MM.1S (cell line): ENCODE measurements around the gene GIPC3.
"Not testable (repeated sequence)": the region's sequence is repeated elsewhere in the genome, so short reads cannot be mapped to it uniquely, and the experiment has no call there.

ENCODE experiments used
- DNase-seq: peaks from one replicate; pipeline ENCODE4 v3.0.0-alpha.2; 2015
- H2AFZ ChIP-seq: fragments of 300-600 bp; sonication (generic); 2 replicates; pipeline ENCODE4 v1.6.0; 2016; ENCODE audit warnings: antibody characterized with exemption, low read length
- H3F3A ChIP-seq: fragments of 300-600 bp; sonication (generic); 2 replicates; pipeline ENCODE4 v1.6.1; 2016; ENCODE audit warnings: mild to moderate bottlenecking, antibody characterized with exemption, low read length, moderate library complexity, mixed read lengths; ENCODE audit not compliant: insufficient read depth
- H3K27ac ChIP-seq: fragments of 300-600 bp; sonication (generic); 2 replicates; pipeline ENCODE4 v1.5.1; 2016; ENCODE audit warnings: mild to moderate bottlenecking, low read length
- H3K27me3 ChIP-seq: fragments of 300-600 bp; sonication (generic); replicated peaks from 2 replicates; pipeline ENCODE4 v1.6.0; 2016; ENCODE audit warnings: low read length; ENCODE audit not compliant: insufficient read depth
- H3K36me3 ChIP-seq: fragments of 300-600 bp; sonication (generic); replicated peaks from 2 replicates; pipeline ENCODE4 v1.6.1; 2016; ENCODE audit warnings: mild to moderate bottlenecking, low read length, mixed read lengths; ENCODE audit not compliant: insufficient read depth
- H3K4me1 ChIP-seq: fragments of 300-600 bp; sonication (generic); 2 replicates; pipeline ENCODE4 v1.6.1; 2016; ENCODE audit warnings: low read length, mixed read lengths
- H3K4me2 ChIP-seq: fragments of 300-600 bp; sonication (generic); 2 replicates; pipeline ENCODE4 v1.6.0; 2016; ENCODE audit warnings: low read depth, low read length
- H3K4me3 ChIP-seq: fragments of 300-600 bp; sonication (generic); 2 replicates; pipeline ENCODE4 v1.5.1; 2016; ENCODE audit warnings: low read length, mixed read lengths
- H3K79me2 ChIP-seq: fragments of 300-600 bp; sonication (generic); 2 replicates; pipeline ENCODE4 v1.6.1; 2016; ENCODE audit warnings: mixed run types, low read length, mixed read lengths
- H3K9ac ChIP-seq: fragments of 300-600 bp; sonication (generic); 2 replicates; pipeline ENCODE4 v1.6.1; 2016; ENCODE audit warnings: low read length, mixed read lengths
- H3K9me2 ChIP-seq: fragments of 300-600 bp; sonication (generic); replicated peaks from 2 replicates; pipeline ENCODE4 v1.6.1; 2016; ENCODE audit warnings: mild to moderate bottlenecking, low read length, mixed read lengths; ENCODE audit not compliant: insufficient read depth
- H3K9me3 ChIP-seq: fragments of 300-600 bp; sonication (generic); replicated peaks from 2 replicates; pipeline ENCODE4 v1.6.1; 2016; ENCODE audit warnings: mild to moderate bottlenecking, low read length, mixed read lengths; ENCODE audit not compliant: insufficient read depth
- H4K20me1 ChIP-seq: fragments of 300-600 bp; sonication (generic); 2 replicates; pipeline ENCODE4 v1.6.1; 2016; ENCODE audit warnings: mild to moderate bottlenecking, low read length, moderate library complexity, mixed read lengths; ENCODE audit not compliant: insufficient read depth
- CTCF ChIP-seq: fragments of 300-600 bp; sonication (generic); IDR thresholded peaks from 2 replicates; pipeline ENCODE4 v1.5.1; 2016; ENCODE audit warnings: antibody characterized with exemption, low read length, mixed read lengths
- EZH2 ChIP-seq: fragments of 300-600 bp; sonication (generic); optimal IDR thresholded peaks from 2 replicates; pipeline ENCODE3; 2017; ENCODE audit warnings: low read depth, mild to moderate bottlenecking, antibody characterized with exemption, low read length, mixed read lengths
- EZH2phosphoT487 ChIP-seq: fragments of 300-600 bp; sonication (generic); IDR thresholded peaks from 2 replicates; pipeline ENCODE4 v1.6.1; 2018; ENCODE audit warnings: antibody characterized with exemption, low read length

Gene GIPC3

GRCh38 chr19:3578390-3578789, 6.9 kb upstream of the GIPC3 start:
- Histone ChIP-seq H3K9me2 (no peaks in the 10 kb centered on the region), H3K27me3 (peaks cover 4% of the 10 kb centered on the region; the same call in 1 of the 2 replicates), H4K20me1 (no peaks in the 10 kb centered on the region), H3K27ac (no peak overlapping the region), H2AFZ (no peak overlapping the region), H3K9ac (no peak overlapping the region), H3K9me3 (no peaks in the 10 kb centered on the region), H3F3A (0 out of 2 replicates have a peak, but pooled peaks cover 9% of the 10 kb centered on the region), H3K4me3 (no peak overlapping the region), H3K4me1 (no peaks in the 10 kb centered on the region), H3K4me2 (no peak overlapping the region), H3K36me3 (no peaks in the 10 kb centered on the region), H3K79me2 (peaks cover 1% of the 10 kb centered on the region)
- TF ChIP-seq EZH2 (no peak), CTCF (no peak), EZH2phosphoT487 (no peak)
- DNase-seq: no peak

- TF ChIP-seq EZH2: no peak
- no peak for TF ChIP-seq CTCF
- TF ChIP-seq EZH2phosphoT487: no peak
- H2AFZ ChIP-seq: no peak overlapping the region
- no peak overlapping the region for H3K4me3 ChIP-seq
- no peaks in the 10 kb centered on the region for H3K9me2 ChIP-seq
- H3K9ac ChIP-seq: no peak overlapping the region
- no peaks in the 10 kb centered on the region for H3K9me3 ChIP-seq
- peaks cover 18% of the 10 kb centered on the region; the same call in 1 of the 2 replicates for H3K27me3 ChIP-seq
- no peaks in the 10 kb centered on the region for H4K20me1 ChIP-seq
- no peaks in the 10 kb centered on the region for H3K79me2 ChIP-seq
- H3F3A ChIP-seq: 0 out of 2 replicates have a peak, but pooled peaks cover under 1% of the 10 kb centered on the region
- H3K4me2 ChIP-seq: no peak overlapping the region
- DNase-seq: no peak
- no peak overlapping the region for H3K27ac ChIP-seq
- no peaks in the 10 kb centered on the region for H3K4me1 ChIP-seq
- no peaks in the 10 kb centered on the region for H3K36me3 ChIP-seq
Observed at GRCh38 chr19:3580156-3580934, 4.9 kb upstream of the GIPC3 start.

- DNase-seq, H4K20me1 ChIP-seq, H2AFZ ChIP-seq, H3F3A ChIP-seq, H3K4me1 ChIP-seq, H3K9me3 ChIP-seq, H3K36me3 ChIP-seq, H3K4me2 ChIP-seq, H3K9ac ChIP-seq, H3K4me3 ChIP-seq, H3K9me2 ChIP-seq, H3K27ac ChIP-seq, H3K79me2 ChIP-seq: not testable (repeated sequence)
- peaks cover 30% of the 10 kb centered on the region for H3K27me3 ChIP-seq
Observed at GRCh38 chr19:3581792-3582191, 3.5 kb upstream of the GIPC3 start.

- not testable (repeated sequence) for H4K20me1 ChIP-seq, H3K4me1 ChIP-seq, DNase-seq, H3K36me3 ChIP-seq, H2AFZ ChIP-seq, H3F3A ChIP-seq, H3K4me2 ChIP-seq, H3K4me3 ChIP-seq, H3K79me2 ChIP-seq, H3K9ac ChIP-seq, H3K27ac ChIP-seq, H3K9me3 ChIP-seq, H3K9me2 ChIP-seq
- H3K27me3 ChIP-seq: peaks cover 49% of the 10 kb centered on the region
Observed at GRCh38 chr19:3584036-3584802, 1.1 kb upstream of the GIPC3 start.
